NCI-H774 (cell line): ENCODE data around the gene INPP5A.
A peak's percentile ranks its signal among the peaks of the same experiment; 100 is the strongest.
"Not testable (repeated sequence)": the region's sequence is repeated elsewhere in the genome, so short reads cannot be mapped to it uniquely, and the experiment has no call there.

Experiments
- DNase-seq: peaks from one replicate; lab custom pipeline; 2025; lab: John Stamatoyannopoulos, UW

Gene INPP5A

GRCh38 chr10:132770061-132771021 is 232.8 kb downstream of the INPP5A start:
- no peak for DNase-seq

DNA sequence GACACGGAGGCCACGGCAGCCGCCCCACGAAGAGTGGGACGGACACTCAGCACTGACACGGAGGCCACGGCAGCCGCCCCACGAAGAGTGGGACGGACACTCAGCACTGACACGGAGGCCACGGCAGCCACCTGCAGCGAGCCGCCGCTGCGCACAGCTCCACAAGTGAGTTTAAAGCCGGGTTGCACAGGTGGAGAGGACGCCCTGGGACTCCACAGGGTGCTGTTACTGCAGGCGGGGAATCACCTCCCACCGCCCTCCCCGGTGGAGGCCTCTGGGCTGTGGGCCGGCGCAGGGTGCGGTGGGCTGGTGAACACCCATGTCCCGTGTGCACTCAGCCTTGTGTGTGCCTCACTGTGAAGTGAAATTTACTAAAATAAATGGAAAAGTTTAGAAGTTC is 235.2 kb downstream of the INPP5A start:
- not testable (repeated sequence) for DNase-seq

- DNase-seq: no peak
These were observed 236.8 kb downstream of the INPP5A start for GRCh38 chr10:132774181-132774901.

DNA sequence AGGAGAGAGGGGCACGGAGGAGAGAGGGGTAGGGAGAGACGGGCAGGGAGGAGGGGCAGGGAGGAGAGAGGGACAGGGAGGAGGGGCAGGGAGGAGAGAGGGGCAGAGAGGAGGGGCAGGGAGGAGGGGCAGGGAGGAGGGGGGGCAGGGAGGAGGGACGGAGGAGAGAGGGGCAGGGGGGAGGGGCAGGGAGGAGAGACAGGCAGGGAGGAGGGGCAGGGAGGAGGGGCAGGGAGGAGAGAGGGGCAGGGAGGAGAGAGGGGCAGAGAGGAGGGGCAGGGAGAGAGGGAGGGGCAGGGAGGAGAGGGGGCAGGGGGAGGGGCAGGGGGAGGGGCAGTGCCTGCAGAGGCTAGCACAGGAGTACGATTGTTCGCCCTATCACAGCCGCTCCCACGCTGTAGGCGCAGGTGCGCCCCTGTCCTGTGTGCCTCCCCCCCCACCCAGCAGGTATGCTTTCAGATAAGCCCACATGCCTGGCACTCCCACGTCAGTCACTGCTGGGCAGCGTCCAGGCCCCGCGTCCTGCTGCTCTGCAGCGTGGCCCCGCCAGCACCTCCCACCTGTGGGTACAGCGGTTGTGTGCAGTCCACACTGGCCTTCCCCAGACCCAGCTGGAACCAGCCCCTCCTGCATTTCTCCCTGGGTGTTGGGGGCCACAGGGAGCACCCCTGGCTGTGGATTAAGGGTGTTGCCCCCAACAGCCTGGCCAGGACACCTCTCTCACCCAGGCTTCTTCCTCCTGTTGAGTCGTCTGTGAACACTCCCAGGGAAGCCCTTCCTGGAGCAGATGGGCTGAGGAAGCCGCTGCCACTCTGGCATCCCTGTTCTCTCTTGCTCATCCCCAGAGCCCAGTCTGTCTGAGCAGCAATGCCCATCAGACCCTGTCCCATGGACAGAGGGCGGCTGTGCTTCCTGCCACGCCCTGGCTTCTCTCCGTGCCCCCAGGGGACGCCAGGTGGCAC is 237.6 kb downstream of the INPP5A start:
- peak; percentile 44 for DNase-seq

- no peak for DNase-seq
These were observed 238.6 kb downstream of the INPP5A start for GRCh38 chr10:132776186-132776585.

DNA sequence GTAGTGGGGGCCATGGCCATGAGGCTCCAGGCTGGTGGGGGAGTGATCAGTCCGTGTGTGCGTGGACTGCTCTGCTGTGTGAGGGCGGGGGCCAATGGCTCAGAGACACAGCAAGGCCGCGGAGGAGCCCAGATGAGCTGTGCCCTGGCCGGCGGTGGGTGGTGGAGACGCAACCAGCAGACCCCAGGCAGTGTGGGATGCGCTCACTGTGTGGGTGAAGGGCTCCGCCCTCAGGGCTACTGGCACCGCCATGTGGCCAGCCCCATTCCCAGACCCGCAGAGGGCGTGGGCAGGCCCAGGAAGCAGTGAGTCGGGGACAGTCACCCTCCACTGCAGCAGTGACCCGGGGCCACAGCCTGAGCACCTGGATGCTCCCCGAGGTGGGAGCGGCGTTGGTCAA is 239.2 kb downstream of the INPP5A start:
- no peak for DNase-seq

- no peak for DNase-seq
These were observed 239.9 kb downstream of the INPP5A start for GRCh38 chr10:132777441-132777840.

DNA sequence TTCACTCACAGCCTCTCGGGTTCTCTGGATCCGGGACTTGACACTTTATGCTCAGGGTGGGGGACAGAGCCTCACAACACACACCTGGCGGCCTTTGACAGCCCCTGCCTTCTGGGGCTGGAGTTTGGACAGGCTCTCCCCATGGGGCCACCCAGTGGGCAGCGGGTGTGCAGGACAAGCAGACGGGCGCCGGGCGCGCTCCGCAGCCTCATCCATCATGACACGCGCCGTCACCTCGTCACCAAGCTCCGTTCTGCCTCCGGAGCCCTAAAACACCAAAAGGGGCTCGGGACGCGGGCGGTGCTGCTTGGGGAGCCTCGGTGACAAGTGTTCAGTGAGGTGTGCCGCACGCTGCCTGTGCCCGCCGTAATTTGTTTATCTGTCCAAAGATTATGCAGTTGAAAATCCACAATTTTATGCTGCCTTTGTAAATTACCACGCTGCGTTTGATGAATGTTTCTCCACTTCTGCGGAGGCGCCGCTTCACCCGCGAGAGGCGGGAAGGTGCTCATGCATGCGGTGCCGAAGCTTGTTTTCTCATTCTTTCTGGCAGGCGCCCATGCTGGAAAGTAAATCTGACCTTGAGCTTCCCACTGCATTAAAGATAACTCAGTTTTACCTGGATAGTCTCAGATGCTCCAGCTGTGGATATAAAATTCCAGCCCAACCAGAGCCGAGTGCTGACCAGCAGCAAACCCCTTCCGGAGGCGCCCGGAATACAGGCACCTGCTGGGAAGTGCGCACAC is 242.1 kb downstream of the INPP5A start:
- DNase-seq: no peak

- no peak for DNase-seq
These were observed 242.8 kb downstream of the INPP5A start for GRCh38 chr10:132780356-132780755.

DNA sequence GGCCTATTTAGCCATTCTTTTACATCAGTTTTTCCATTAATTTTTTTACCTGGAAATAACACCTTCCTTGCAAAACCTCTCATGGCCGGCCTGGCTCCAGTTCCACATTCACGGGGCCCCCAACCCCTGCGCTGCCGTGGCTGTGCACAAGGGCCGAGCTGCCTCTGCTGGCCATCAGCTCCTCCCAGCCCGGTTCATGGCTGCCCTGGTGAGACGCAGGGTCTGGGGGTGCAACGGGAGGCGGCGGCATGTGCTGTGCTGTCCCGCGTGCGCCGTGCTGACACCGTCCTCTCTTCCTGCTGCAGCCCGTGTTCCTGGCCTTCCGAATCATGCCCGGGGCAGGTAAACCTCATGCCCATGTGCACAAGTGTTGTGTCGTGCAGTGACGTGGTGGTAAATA is 244.0 kb downstream of the INPP5A start:
- DNase-seq: no peak

- DNase-seq: no peak
These were observed 245.8 kb downstream of the INPP5A start for GRCh38 chr10:132783165-132783939.

DNA sequence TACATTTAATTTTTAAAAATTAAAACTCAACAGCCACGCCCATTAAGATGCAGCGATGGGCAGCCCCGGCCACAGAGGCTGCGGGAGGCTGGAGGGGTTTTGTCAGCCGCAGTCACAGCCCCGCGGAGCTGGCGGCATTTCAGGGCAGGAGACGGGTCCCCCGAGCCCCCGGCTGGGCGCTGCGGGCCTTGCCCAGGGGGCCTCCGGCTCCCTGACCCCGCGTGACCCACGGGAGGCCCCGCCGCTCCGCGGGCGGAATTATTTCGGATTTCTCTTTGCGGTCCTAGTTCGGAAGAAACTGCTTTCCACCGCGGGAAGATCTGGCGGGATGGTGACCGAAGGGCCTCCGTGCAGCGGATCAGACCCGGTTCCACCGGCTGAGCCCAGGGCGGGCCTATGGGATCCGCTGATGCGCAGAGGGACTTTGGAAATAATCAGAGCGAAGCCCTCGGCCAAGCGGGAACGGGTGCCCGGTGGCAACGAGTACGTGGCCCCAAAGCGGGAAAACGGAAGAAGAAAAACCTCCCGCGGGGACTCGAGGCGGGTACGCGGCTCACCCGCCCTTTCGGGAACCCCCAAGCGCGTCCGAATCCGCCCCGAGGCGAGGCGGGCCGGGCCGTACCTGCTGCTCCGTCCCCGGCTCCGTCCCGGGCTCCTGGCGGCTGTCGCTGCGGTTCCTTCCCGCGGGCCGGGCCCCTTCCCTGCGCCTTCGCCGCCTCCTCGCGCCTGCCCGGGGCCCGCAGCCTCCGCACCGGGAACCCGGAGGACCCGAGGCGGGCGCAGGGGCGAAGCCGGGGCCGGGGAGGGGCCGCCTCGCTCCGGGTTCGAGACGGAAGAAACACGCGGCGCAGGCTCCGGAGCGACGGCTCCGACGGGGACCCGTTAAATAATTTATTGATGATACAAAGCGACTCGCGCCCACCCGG is 246.6 kb downstream of the INPP5A start:
- no peak for DNase-seq

DNA sequence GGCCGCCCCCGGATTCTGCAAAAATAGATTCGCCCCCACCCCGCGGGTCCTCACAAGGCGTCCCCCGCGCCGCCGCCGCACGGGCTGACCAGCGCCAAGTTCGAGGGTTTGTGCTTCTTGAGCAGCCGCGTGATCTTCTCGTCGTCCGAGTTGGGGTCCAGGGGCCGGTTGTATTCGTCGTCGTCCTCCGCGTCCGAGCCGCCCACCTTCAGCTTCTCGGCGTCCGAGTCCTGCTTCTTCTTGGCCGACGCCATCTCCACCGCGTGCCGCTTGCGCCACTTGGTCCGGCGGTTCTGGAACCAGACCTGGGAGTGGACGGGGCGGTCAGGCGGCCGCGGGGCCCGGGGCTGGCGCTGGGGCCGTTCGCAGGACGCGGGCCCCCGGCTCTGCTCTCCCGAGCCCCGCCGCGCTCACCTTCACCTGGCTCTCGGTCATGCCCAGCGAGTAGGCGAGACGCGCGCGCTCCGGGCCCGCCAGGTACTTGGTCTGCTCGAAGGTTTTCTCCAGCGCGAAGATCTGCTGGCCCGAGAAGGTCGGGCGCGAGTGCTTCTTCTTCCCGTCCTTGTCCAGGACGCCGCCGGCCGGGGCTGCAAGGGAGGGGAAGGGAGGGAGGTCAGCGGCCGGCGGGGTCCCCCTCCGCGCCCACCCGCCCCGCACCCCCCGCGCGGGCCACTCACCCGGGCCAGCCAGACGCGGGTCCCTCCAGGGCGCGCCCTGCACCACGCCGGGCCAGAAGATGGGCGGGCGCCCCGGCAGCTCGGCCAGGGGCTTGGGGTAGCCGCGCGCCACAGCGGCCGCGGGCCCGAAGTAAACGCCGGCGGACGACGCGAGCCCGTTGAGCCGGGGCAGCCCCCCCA is 247.5 kb downstream of the INPP5A start:
- no peak for DNase-seq

- DNase-seq: no peak
These were observed 248.3 kb downstream of the INPP5A start, which contains the start of gene NKX6-2 for GRCh38 chr10:132785723-132786475. TSS of gene NKX6-2 (minus strand) at chr10:132786147. CDS start at chr10:132785948, 199 bp downstream.

- no peak for DNase-seq
These were observed 248.9 kb downstream of the INPP5A start for GRCh38 chr10:132786476-132786883.

GRCh38 chr10:132786884-132787494 is 249.4 kb downstream of the INPP5A start:
- no peak for DNase-seq
